HG03520 (cell line): ENCODE results near the gene PRKCB.
"Not testable (repeated sequence)": the region's sequence is repeated elsewhere in the genome, so short reads cannot be mapped to it uniquely, and the experiment has no call there.

Experiments
- ATAC-seq: cut with Tn5 transposase; IDR thresholded peaks from one replicate; pipeline ENCODE4 v1.9.1; 2021; ENCODE audit warnings: mild to moderate bottlenecking, moderate library complexity; ENCODE audit not compliant: unreplicated experiment

PRKCB gene

GRCh38 chr16:23900480-23901177 lies 64.8 kb downstream of the PRKCB start:
- ATAC-seq: no peak

DNA sequence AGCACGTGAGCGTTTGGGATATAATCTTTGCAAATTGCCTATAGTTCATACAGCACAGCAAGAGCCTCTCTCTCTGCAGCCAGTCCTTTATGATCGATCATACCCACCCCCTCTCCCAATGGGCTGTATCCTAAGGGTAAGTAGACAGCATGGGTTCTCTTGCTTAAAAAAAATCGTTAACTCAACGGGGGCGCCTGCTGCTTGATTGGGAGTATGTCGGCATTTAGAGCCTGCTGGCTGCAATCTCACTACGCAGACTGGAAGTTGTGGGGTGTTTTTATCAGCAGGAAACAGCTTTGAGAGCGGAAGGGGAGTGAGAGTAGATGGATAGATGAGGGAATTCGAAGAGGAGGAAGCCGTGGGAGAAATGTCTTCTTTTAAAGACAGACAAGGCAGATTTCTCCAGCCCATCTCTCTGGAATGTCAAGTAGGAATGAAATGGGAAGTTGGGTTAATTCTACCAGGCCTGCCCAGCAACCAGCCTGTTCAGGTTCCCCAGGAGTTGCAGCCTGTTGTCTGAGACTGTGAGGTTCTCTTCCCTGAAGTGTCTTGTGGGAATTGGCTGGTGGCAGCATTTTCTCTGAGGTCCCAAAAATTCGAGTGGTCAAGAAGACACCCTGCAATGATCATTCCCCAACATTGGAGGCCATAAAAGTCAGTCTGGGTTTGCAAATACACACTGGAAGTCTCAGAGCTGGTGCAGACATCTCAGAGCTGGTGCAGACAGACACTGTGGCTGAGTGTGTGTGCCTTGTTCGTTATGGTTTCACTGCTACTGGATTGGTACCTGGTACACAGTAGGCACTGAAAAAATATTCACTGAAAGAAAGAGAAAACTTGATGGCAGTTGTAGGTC lies 65.6 kb downstream of the PRKCB start:
- ATAC-seq: no peak

DNA sequence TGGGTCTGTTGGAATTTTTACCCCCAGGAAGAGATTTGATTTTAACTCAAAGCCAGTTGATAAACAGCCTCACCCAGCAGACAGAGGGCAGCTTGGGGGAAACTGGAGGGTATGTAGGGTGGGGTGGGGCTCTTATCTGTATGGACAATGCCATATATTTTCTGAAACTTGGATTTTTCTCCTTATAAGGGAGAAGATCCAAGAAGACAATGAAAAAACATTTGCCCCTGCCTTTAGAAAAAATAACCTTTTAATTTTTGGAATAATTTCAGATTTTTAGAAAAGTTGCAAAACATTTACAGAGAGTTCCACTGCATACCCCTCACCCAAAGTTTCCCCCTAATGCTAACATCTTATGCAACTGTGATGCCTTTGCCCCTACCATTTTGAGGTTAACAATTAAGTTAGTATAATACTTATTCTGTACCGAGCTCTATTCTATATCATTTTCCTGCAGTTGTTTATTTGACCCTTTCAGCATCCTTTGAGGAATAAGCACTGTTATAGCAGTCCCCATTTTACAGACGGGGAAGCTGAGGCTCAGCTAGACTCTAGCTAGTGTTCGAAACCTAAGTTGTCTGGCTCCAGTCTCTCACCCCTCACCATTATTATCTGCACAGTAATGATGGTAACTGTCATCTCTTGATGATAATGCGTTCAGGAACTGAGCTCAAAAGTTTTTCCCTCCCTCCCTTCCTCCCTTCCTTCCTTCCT lies 66.4 kb downstream of the PRKCB start:
- ATAC-seq: no peak

DNA sequence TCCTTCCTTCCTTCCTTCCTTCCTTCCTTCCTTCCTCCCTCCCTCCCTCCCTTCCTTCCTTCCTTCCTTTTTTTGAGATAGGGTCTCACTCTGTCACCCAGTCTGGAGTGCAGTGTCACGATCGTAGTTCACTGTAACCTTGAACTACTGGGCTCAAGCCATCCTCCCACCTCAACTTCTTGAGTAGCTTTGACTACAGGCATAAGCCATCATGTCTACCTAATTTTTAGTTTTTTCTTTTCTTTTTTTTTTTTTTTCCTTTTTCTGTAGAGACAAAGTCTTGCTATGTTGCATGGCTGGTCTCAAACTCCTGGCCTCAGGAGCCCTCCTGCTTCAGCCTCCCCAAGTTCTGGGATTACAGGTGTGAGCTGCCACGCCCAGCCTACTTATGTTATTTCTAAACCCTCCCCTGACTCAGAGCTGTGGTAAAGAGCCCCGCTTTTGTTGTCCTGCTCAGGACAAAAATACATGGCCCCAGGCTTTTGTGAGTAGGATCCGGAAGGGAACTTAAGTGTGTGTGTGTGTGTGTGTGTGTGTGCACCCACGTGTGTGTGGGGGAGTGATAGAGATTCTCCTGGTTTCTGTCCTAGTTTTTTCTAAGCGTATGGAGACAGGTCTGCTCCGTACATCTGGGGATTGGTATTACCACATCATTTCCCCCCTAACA lies 67.1 kb downstream of the PRKCB start:
- ATAC-seq: no peak

- ATAC-seq: no peak
These were observed 69.2 kb downstream of the PRKCB start for GRCh38 chr16:23905027-23905426.

- ATAC-seq: no peak
These were observed 71.7 kb downstream of the PRKCB start for GRCh38 chr16:23907457-23907902.

DNA sequence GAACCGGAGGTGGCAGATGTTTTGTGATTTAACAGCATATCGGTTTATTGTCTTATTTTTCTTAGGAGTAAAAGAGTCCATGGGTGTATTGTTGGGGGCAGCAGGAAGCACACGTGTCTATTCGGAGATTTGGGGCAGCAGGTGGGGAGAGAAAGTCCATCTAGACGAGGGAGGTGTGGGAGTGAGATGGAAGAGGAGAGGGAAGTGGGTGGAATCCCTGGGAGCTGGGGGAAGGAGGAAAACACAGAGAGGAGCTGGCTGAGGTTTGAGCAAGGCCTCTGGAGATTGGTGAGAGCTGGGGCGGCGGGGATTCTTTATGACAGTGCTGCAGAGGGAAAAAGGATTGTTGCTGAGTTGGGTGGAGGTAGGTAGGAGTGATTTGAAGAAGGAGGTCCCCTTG lies 72.1 kb downstream of the PRKCB start:
- no peak for ATAC-seq

DNA sequence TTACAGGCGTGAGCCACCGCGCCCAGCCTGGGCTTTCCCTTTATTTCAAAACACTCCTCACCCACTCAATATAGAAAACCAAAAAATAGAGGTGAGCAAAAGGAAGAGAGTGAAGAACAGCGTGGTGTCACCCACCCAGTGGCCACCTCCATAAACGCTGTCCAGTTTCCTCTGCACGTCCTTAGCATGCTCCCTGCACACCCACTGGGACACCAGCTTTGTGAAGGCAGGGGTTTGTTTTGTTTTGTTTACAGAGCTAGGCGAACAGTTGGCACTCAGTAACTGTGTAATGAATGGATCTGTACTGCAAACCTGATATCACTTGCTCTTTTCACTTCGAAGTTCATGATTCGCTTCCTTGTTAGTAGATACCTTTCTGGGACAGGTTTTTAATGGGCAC lies 73.0 kb downstream of the PRKCB start:
- ATAC-seq: no peak

DNA sequence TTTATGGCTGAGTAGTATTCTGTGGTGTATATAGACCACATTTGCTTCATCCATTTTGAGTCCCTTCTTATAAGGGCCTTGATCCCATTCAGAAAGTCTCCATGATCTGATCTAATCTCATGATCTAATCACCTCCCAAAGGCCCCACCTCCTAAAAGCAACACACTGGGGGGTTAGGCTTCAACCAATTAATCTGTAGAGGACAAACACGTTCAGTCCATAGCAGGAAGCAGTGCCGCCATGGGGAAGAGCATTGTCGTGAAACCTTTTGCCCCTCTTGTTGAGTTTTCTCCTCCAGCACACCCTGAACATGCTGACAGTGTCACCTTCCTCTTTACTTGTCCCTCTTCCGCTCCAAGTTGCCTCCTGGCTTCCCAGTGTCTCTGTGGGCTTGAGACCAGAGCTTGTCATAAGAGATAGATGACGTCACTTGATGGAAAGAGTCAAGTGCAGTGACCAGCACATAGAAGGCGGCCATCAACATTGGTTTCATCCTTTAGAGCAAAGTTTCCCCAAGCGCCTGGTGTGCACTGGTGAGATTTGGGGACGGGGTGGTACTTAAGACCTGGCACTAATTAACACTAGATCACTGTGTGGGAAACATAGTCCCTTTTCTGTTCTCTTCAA lies 74.1 kb downstream of the PRKCB start:
- no peak for ATAC-seq

DNA sequence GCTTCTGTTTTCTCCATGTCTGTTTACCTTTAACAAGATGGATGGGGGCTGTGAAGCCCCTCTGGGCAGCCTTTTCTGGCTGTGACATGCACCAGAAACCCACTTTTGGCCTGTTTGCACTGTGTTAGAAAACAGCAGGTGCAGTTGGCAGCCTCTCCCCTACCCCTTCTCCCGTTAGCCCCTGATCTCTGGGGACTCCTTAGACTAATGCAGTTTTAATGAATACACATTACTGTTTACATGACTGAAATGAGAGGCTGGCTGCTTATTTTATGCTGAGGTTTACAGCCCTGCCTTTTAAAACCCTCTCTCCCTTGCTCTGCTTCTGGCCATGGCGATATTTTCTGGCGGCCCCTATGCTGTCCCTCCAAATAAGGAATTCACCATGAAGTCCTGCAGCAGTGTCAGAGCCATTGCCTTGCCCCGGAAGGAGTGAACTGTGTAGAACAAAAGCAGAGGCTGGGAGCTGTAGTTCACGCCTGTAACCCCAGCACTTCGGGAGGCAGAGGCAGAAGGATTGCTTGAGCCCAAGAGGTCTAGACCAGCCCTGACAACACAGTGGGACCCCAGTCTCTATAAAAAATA lies 79.3 kb downstream of the PRKCB start:
- no peak for ATAC-seq

DNA sequence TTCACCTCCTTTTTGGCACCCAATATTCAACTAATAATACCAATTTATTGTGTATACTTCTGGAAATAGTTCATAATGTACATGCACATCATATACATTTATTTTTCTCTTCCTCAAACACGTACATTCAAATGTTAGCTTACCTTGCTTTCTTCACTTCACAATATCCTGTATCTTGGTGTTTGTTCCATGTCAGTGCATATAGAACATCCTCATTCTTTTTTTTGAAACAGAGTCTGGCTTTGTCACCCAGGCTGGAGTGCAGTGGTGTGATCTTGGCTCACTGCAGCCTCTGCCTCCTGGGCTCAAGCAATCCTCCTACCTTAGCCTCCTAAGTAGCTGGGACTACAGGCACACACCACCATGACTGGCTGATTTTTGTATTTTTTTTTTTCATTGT lies 80.8 kb downstream of the PRKCB start:
- ATAC-seq: not testable (repeated sequence)

- peak; percentile 69 for ATAC-seq
These were observed 81.8 kb downstream of the PRKCB start for GRCh38 chr16:23917621-23918020.

DNA sequence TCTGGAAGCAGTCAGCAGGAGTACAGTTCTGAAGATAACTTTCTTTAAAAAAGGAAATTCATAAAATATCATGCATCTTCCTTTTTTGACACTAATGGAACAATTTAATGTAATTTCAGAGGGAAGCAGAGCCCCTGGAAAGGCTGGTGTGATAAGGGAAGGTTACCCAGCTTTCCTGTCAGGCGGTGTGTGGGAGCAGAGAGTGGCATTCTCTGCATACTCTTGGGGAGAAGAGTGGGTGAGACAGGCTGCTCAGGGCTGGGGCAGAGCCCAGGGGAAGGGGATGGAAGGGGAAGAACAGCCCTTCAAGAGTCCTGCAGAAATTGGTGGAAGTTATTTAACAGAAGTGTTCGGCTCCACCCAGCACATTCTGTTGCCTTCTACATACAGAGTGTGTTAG lies 84.7 kb downstream of the PRKCB start:
- ATAC-seq: no peak

DNA sequence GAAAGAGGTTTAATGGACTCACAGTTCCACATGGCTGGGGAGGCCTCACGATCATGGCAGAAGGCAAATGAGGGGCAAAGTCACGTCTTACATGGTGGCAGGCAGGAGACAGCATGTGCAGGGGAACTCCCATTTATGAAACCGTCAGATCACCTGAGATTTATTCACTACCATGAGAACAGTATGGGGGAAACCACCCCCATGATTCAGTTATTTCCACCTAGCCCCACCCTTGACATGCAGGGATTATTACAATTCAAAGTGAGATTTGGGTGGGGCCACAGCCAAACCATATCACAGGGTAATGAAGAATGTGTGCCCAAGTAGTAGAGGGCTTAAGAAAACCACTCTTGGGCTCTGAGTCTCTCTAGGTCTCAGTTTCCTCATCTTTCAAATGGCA lies 85.1 kb downstream of the PRKCB start:
- no peak for ATAC-seq

GRCh38 chr16:23922406-23922805 lies 86.6 kb downstream of the PRKCB start:
- ATAC-seq: no peak

DNA sequence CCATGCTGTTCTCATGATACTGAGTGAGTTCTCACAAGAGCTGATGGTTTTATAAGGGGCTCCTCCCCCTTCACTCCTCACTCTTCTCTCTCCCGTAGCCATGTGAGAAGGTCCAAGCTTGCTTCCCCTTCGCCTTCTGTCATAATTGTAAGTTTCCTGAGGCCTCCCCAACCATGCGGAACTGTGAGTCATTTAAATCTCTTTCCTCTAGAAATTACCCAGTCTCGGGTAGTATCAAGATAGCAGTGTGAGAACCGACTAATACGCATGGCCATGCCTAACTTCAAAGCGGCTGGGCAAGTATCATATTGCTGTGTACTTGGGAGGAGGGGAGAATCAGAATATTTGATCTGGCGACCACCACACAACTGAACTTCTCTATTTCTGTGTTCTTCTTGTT lies 88.3 kb downstream of the PRKCB start:
- no peak for ATAC-seq

DNA sequence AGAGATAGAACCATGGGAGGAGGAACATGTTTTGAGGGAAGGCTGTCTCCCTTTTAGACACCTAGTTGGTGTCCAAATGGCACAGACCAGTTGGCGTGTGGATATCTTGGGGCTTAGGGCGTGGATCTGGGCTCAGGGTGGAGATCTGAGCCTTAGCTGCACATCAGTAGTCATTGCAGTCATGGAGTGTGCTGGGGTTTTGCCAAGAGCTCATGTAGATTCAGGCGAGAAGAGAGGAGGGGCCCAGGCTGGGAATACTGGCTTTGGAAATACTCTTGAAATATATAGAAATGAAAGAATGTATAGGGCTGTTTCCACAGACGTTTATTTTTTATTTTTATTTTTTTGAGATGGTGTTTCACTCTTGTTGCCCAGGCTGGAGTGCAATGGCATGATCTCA lies 92.0 kb downstream of the PRKCB start:
- ATAC-seq: no peak

DNA sequence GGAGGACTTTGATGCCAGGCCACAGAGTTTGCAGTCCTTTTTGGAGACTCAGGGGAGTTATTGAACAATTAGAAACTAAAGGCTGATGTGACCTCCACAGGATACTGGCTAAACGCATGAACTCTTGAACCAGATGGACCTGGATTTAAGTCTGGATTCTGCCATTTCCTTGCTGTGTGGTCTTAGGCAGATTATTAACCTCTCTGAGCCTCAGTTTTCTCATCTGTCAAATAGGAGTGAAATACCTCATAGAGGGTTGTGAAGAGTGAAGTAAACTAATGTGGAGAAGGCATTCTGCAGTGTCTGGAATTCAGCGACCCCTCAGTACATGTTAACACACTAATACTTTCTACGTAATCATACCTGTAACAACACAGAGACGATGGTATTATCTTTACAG lies 93.5 kb downstream of the PRKCB start:
- no peak for ATAC-seq

DNA sequence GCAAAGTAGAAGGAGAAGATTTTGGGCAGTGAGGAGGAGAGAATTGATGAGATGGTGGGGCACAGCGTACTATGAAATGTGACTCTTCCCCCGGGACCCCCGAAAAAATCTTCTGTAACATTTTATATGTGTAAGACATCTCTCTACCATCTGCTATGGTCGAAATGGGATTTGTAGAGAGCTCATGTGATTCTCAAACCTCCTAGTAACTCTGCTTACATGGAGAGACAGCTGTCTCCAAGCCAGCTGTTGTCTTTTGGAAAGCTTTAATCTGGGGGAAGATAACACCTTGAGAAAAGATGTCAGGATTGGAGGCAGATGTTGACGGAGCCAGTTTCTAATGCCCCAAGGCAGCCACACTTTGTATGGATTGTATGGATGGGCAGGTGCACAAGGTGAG lies 94.1 kb downstream of the PRKCB start:
- no peak for ATAC-seq

DNA sequence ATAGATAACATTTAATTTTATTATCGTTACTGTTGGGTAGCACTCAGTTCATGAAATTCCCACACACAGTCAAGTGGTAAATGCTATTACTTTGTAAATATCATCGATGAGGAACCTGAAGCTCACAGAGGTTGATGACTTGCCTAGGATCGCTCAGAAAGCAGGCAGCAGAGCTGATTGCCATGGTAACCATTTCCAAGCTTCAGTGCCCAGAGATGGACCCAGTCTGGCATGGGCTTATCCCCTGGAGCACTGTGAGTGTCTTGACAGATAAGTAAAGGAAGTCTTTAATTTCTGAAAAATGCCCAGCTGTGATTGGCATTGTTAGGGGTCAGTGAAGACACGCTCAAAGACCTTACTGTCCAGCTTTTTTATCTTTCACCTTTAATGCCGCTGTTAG lies 95.0 kb downstream of the PRKCB start:
- ATAC-seq: no peak
